ENCODE measurements around the gene MACROD2.

DNA sequence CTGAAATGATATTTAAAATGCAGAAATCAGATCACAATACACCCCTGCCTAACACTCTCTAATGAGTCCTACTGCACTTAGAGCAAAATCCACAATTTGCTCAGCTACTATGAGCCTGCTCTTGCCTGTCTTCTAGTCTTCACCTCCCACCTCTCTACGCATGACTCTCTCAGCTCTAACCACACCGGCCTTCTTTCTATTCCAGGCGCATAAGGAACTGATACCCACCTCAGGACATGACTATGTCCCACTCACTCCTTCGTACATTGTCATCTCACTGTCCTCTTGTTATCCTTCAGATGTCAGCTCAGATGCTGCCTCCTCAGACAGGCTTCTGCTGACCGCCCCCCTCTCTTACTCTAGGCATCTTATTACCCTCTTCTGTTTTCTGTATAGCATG is 543.1 kb downstream of the MACROD2 start:
- TF ChIP-seq POLR2A (IDR thresholded peaks at IDR 0.05) = no peak
- TF ChIP-seq, protein P1, sequence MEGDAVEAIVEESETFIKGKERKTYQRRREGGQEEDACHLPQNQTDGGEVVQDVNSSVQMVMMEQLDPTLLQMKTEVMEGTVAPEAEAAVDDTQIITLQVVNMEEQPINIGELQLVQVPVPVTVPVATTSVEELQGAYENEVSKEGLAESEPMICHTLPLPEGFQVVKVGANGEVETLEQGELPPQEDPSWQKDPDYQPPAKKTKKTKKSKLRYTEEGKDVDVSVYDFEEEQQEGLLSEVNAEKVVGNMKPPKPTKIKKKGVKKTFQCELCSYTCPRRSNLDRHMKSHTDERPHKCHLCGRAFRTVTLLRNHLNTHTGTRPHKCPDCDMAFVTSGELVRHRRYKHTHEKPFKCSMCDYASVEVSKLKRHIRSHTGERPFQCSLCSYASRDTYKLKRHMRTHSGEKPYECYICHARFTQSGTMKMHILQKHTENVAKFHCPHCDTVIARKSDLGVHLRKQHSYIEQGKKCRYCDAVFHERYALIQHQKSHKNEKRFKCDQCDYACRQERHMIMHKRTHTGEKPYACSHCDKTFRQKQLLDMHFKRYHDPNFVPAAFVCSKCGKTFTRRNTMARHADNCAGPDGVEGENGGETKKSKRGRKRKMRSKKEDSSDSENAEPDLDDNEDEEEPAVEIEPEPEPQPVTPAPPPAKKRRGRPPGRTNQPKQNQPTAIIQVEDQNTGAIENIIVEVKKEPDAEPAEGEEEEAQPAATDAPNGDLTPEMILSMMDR (IDR thresholded peaks at IDR 0.05) = no peak
